Keratinocyte (primary cell): ENCODE measurements around the gene PCDHGC5.

Experiments used
- EZH2 ChIP-seq: IDR thresholded peaks from one replicate; pipeline ENCODE4 v1.6.1; 2012; ENCODE audit warnings: inconsistent platforms, mild to moderate bottlenecking, low read length, moderate library complexity
- TF ChIP-seq, protein P1 (sequence below), 3 experiments: IDR thresholded peaks in 1 of 3; conservative IDR thresholded peaks in 1 of 3; optimal IDR thresholded peaks in 1 of 3; 2 replicates in 2 of 3; 3 replicates in 1 of 3; pipeline versions ENCODE3 to v1.5.1; 2011; ENCODE audit warnings: low read length in 3 of 3, mild to moderate bottlenecking in 3 of 3, moderate library complexity in 2 of 3, control low read depth in 1 of 3, inconsistent platforms in 1 of 3; ENCODE audit not compliant: insufficient read depth in 2 of 3; ENCODE audit errors: extremely low read depth in 1 of 3

DNA sequence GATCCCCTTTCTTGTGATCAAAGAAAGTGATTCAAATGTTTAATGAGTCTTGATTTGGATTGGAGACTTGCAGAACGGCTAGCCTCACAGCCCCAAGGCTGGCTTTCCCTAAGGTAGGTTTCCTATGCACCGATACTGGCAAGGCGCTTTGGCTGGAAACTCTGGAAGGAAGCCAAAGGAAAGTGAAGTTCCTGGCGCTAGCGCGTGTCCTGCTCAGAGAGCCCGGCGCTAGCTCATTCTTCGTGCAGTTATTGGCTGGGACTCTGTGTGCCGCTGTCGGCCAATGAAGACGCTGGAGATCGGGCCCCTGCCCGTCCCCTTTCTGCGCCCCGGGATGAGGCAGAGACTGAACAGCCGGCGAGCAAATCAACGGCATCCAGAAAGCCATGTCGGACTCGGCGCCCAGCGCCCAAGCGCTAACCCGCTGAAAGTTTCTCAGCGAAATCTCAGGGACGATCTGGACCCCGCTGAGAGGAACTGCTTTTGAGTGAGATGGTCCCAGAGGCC lies 13.2 kb upstream of the PCDHGC5 start, which contains the start of gene PCDHGC3:
- TF ChIP-seq, protein P1, sequence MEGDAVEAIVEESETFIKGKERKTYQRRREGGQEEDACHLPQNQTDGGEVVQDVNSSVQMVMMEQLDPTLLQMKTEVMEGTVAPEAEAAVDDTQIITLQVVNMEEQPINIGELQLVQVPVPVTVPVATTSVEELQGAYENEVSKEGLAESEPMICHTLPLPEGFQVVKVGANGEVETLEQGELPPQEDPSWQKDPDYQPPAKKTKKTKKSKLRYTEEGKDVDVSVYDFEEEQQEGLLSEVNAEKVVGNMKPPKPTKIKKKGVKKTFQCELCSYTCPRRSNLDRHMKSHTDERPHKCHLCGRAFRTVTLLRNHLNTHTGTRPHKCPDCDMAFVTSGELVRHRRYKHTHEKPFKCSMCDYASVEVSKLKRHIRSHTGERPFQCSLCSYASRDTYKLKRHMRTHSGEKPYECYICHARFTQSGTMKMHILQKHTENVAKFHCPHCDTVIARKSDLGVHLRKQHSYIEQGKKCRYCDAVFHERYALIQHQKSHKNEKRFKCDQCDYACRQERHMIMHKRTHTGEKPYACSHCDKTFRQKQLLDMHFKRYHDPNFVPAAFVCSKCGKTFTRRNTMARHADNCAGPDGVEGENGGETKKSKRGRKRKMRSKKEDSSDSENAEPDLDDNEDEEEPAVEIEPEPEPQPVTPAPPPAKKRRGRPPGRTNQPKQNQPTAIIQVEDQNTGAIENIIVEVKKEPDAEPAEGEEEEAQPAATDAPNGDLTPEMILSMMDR (optimal IDR thresholded peaks at IDR 0.05 in 1 of 3, IDR thresholded peaks at IDR 0.05 in 1 of 3, conservative IDR thresholded peaks at IDR 0.05 in 1 of 3; ENCODE audit: extremely low read depth in 1 of 3, insufficient read depth in 2 of 3, low read length in 3 of 3) = peak in 2 of 3 experiments; percentile 20 to 60
- no peak for TF ChIP-seq EZH2
